GM12878 (cell line): ENCODE measurements around the gene PDE6D. TPM values are rescaled to one million over a fixed set of nuclear protein-coding genes. Genes with fewer than 3 reads are reported as not detected.

ENCODE experiments used
- ATAC-seq: fragments of 200-7000 bp; cut with Tn5 transposase; 3 replicates; pipeline ENCODE4 v1.9.1; 2020; ENCODE audit warnings: mild to moderate bottlenecking, moderate library complexity
- BruUV-seq: library from RNA; stranded (reverse); fragments of 400-500 nt; replicated peaks from 2 replicates; lab custom pipeline; 2021; lab: Mats Ljungman, UMichigan
- CTCF ChIA-PET: fragments of 300-600 bp; sonication (Branson Sonifier 250); formaldehyde crosslinking; extraction: SDS; loops from one replicate; lab custom pipeline; 2021; ENCODE audit warnings: inconsistent platforms; lab: Yijun Ruan, JAX
- POLR2A ChIA-PET: fragments of 350-600 bp; formaldehyde crosslinking; extraction: SDS; loops from one replicate; lab custom pipeline; 2021; ENCODE audit warnings: inconsistent platforms; lab: Charles Lee
- RAD21 ChIA-PET: fragments of 300-600 bp; sonication (Branson Sonifier 250); formaldehyde crosslinking; loops from one replicate; lab custom pipeline; 2023; ENCODE audit warnings: antibody characterized with exemption; ENCODE audit not compliant: unreplicated experiment; lab: Charles Lee
- SMC1A ChIA-PET: fragments of 300-600 bp; sonication (Branson Sonifier 250); formaldehyde crosslinking; loops from one replicate; lab custom pipeline; 2023; ENCODE audit not compliant: unreplicated experiment, uncharacterized antibody; lab: Charles Lee
- DNase-seq: peaks from one replicate; pipeline ENCODE4 v3.0.0-alpha.2; 2011; ENCODE audit warnings: low read depth, low spot score
- FAIRE-seq: peaks from 3 replicates; lab custom pipeline; 2011; peaks lifted over from hg19 to GRCh38; lab: Jason Lieb, UNC
- H2AFZ ChIP-seq: 2 replicates; pipeline ENCODE4 v1.6.0; 2011; ENCODE audit warnings: low read depth, low read length, control low read depth; ENCODE audit not compliant: control insufficient read depth
- H3K27ac ChIP-seq: 2 replicates; pipeline ENCODE4 v1.5.1; 2011; ENCODE audit warnings: control low read depth; ENCODE audit not compliant: control insufficient read depth, insufficient read depth
- H3K27me3 ChIP-seq, 2 experiments: replicated peaks in 1 of 2; 2 replicates each; pipeline versions ENCODE4 v1.6.0 to v1.6.1; 2011; ENCODE audit warnings: low read length in 1 of 2; ENCODE audit not compliant: control insufficient read depth in 2 of 2, insufficient read depth in 2 of 2
- H3K36me3 ChIP-seq, 2 experiments: 2 replicates each; pipeline ENCODE4 v1.5.1; 2011; ENCODE audit warnings: low read length in 1 of 2; ENCODE audit not compliant: control insufficient read depth in 2 of 2, insufficient read depth in 2 of 2
- H3K4me1 ChIP-seq: 2 replicates; pipeline ENCODE4 v1.6.1; 2011; ENCODE audit warnings: mild to moderate bottlenecking, low read length, moderate library complexity, mixed read lengths; ENCODE audit not compliant: control insufficient read depth, insufficient read depth
- H3K4me2 ChIP-seq: 2 replicates; pipeline ENCODE4 v1.6.0; 2011; ENCODE audit warnings: control low read depth; ENCODE audit not compliant: control insufficient read depth, insufficient read depth
- H3K4me3 ChIP-seq: fragments of 200-600 bp; sonication (generic); 2 replicates; pipeline ENCODE4 v1.5.1; 2016
- H3K79me2 ChIP-seq: 2 replicates; pipeline ENCODE4 v1.6.0; 2011; ENCODE audit warnings: low read length; ENCODE audit not compliant: control insufficient read depth, insufficient read depth
- H3K9ac ChIP-seq: 2 replicates; pipeline ENCODE4 v1.8.0; 2011; ENCODE audit warnings: low read length, control low read depth, mixed read lengths; ENCODE audit not compliant: control insufficient read depth, insufficient read depth
- H3K9me3 ChIP-seq: replicated peaks from 3 replicates; pipeline ENCODE4 v1.5.1; 2011; ENCODE audit warnings: mild to moderate bottlenecking, low read length; ENCODE audit not compliant: control insufficient read depth, insufficient read depth
- H4K20me1 ChIP-seq: 2 replicates; pipeline ENCODE4 v1.6.0; 2011; ENCODE audit not compliant: control insufficient read depth, insufficient read depth
- ATF7 ChIP-seq: fragments of 450-650 bp; IDR thresholded peaks from 2 replicates; pipeline ENCODE4 v1.6.1; 2016; ENCODE audit warnings: low read depth, mild to moderate bottlenecking
- BHLHE40 ChIP-seq, 2 experiments: fragments of 450-650 bp in 1 of 2; IDR thresholded peaks; 2 replicates each; pipeline ENCODE4 v1.6.1; 2011 to 2017; ENCODE audit warnings: low read depth in 2 of 2, borderline replicate concordance in 1 of 2, improper control_type of control experiment in 1 of 2, low read length in 1 of 2, mild to moderate bottlenecking in 1 of 2
- BMI1 ChIP-seq: fragments of 450-650 bp; IDR thresholded peaks from 2 replicates; pipeline ENCODE4 v1.6.1; 2016; ENCODE audit warnings: mild to moderate bottlenecking, moderate library complexity, borderline replicate concordance
- FOS ChIP-seq: IDR thresholded peaks from 3 replicates; pipeline ENCODE4 v1.6.1; 2011; ENCODE audit warnings: borderline replicate concordance; ENCODE audit not compliant: insufficient read length; ENCODE audit errors: extremely low read depth
- NFYB ChIP-seq: IDR thresholded peaks from 2 replicates; pipeline ENCODE4 v1.6.1; 2011; ENCODE audit warnings: low read depth, mild to moderate bottlenecking, low read length, improper control_type of control experiment, moderate library complexity; ENCODE audit not compliant: insufficient read depth
- POLR2A ChIP-seq: IDR thresholded peaks from 2 replicates; pipeline ENCODE4 v1.6.1; 2011; ENCODE audit warnings: low read depth, mild to moderate bottlenecking, low read length
- RCOR1 ChIP-seq: conservative IDR thresholded peaks from 2 replicates; pipeline ENCODE4 v1.6.1; 2012; ENCODE audit warnings: low read depth, low read length, improper control_type of control experiment
- RELA ChIP-seq: fragments of 450-650 bp; IDR thresholded peaks from 2 replicates; pipeline ENCODE4 v1.8.0; 2014; ENCODE audit warnings: borderline replicate concordance; ENCODE audit not compliant: partially characterized antibody
- SP1 ChIP-seq: IDR thresholded peaks from one replicate; pipeline ENCODE4 v1.6.1; 2011; ENCODE audit warnings: low read depth, low read length
- USF2 ChIP-seq: IDR thresholded peaks from 2 replicates; pipeline ENCODE4 v1.6.1; 2011; ENCODE audit warnings: low read depth, low read length, improper control_type of control experiment, borderline replicate concordance
- WGBS: methylation state at CpG from one replicate; pipeline ENCODE4 v1.1.6; 2016; ENCODE audit warnings: low lambda C conversion rate; ENCODE audit not compliant: insufficient replicate concordance, insufficient coverage; ENCODE audit errors: missing lambda C conversion rate; 5-methylcytosine and 5-hydroxymethylcytosine counted together
- in situ Hi-C: fragments of 300-500 bp; cut with MboI; formaldehyde crosslinking; loops from 9 replicates; pipeline ENCODE4 v1.14.3; 2018; ENCODE audit warnings: mixed read lengths
- intact Hi-C: fragments of 100-400 bp; cut with micrococcal nuclease; formaldehyde crosslinking; loops from one replicate; pipeline ENCODE4 v1.14.2; 2022; ENCODE audit not compliant: unreplicated experiment
- polyA plus RNA-seq, 11 experiments: library from polyadenylated mRNA; depleted of rRNA in 4 of 11; unstranded in 6 of 11; stranded (reverse) in 5 of 11; fragments of >200 nt; fragmentation: Nextera tagmentation in 4 of 11; fragmentation: Illumina TruSeq in 1 of 11; extraction: Ambion mirVana in 4 of 11; extraction: Trizol in 1 of 11; gene quantifications; 1 replicate in 1 of 11; 2 replicates in 10 of 11; pipeline versions ENCODE4 v1.2.1 to v1.2.3, GENCODE V29; 2011 to 2016; ENCODE audit warnings: inconsistent platforms in 2 of 11, missing spikeins in 2 of 11, low read depth in 1 of 11
- total RNA-seq, 4 experiments: library from RNA; depleted of rRNA in 3 of 4; stranded (reverse); fragments of >200 nt in 3 of 4; fragmentation: Illumina TruSeq in 1 of 4; extraction: Trizol in 1 of 4; gene quantifications; 2 replicates each; pipeline versions ENCODE4 v1.2.1 to v1.2.3, GENCODE V29; 2013 to 2021
- TF ChIP-seq, protein P1 (sequence below): fragments of 450-650 bp; formaldehyde crosslinking; IDR thresholded peaks from 2 replicates; pipeline ENCODE4 v1.5.0; 2022; ENCODE audit warnings: mild to moderate bottlenecking, missing genetic modification characterization
- TF ChIP-seq, protein P2 (sequence below): IDR thresholded peaks from 2 replicates; pipeline ENCODE4 v1.6.1; 2011; ENCODE audit warnings: low read depth, mild to moderate bottlenecking, low read length, moderate library complexity, borderline replicate concordance; ENCODE audit errors: extremely low read depth
- TF ChIP-seq, protein P3 (sequence below): fragments of 450-650 bp; IDR thresholded peaks from 2 replicates; pipeline ENCODE4 v1.6.1; 2017; ENCODE audit warnings: low read depth, mild to moderate bottlenecking, moderate library complexity

PDE6D gene
- total and polyA plus RNA-seq, 10 of the 15 experiments (the other 5 are each of a cell fraction or from before 2014, with no cell fraction given): 8.2 to 69.4 (median 56.2) TPM

DNA sequence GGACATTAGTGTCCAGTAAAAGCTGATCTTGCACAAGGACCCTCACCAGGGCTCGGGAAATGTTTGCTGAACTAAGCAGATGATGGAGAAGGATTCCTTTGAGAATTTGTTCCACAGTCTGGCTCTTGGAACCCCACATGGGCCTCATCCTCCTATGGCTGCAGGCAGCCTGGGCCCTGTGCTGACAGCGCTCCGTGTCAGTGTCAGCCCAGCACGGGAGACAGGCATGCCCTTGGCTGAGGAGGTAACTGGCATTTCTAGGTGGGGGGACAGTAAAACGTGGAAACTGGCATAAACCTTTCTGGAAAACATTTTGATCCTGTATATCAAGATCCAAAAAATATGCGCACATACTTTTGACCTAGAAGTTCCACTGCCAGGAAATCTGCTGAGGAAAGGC is 62.3 kb downstream of the PDE6D start (continued):
- TF ChIP-seq BMI1 (no peak), ATF7 (no peak), RCOR1 (no peak)
- TF ChIP-seq, protein P1, sequence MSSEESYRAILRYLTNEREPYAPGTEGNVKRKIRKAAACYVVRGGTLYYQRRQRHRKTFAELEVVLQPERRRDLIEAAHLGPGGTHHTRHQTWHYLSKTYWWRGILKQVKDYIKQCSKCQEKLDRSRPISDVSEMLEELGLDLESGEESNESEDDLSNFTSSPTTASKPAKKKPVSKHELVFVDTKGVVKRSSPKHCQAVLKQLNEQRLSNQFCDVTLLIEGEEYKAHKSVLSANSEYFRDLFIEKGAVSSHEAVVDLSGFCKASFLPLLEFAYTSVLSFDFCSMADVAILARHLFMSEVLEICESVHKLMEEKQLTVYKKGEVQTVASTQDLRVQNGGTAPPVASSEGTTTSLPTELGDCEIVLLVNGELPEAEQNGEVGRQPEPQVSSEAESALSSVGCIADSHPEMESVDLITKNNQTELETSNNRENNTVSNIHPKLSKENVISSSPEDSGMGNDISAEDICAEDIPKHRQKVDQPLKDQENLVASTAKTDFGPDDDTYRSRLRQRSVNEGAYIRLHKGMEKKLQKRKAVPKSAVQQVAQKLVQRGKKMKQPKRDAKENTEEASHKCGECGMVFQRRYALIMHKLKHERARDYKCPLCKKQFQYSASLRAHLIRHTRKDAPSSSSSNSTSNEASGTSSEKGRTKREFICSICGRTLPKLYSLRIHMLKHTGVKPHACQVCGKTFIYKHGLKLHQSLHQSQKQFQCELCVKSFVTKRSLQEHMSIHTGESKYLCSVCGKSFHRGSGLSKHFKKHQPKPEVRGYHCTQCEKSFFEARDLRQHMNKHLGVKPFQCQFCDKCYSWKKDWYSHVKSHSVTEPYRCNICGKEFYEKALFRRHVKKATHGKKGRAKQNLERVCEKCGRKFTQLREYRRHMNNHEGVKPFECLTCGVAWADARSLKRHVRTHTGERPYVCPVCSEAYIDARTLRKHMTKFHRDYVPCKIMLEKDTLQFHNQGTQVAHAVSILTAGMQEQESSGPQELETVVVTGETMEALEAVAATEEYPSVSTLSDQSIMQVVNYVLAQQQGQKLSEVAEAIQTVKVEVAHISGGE (CRISPR knock-in tag): no peak

DNA sequence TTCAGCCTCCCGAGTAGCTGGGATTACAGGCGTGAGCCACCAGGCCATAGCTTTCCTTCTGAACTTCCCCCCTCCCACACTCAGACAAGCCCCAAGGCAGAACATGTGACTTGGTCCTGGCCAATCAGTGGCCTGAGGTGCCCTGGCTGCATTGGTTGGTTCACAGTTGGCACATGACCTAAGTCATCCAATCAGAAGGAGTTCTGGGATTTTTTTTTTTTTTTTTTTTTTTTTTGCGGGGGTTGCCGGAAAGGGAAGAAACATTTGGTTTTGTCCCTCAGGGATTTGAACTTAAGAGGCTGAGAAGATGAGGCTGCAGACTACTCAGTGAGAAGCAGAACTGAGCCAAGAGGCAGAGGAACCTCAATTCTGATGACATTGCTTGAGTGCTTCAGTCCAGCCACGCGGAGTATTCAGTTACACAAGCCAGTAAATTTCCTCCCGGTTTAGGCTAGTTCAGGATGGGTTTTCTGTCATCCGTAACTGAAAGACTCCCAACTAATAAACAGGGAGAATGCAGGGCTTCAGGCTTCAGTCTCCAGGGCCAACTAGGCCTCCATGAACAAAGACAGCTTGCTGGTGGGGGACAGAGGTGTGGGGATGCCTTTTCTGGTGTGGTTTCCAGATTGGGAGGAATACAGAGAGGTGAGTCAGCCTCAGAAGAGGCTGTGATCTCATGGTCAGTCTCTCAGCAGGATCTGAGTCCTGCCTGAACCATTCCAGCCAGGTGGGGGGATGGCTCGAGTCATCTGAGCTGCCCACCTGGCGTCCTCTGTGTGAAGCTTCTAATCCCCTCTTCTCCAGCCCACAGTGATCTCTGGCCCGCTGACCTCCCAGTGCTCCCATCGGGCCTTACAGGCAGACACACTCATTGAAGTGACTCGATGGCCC is 63.6 kb downstream of the PDE6D start:
- H3K4me1 ChIP-seq: peaks cover 30% of the 10 kb centered on the region
- peaks cover under 1% of the 10 kb centered on the region; the same call in 1 of the 2 replicates for H4K20me1 ChIP-seq
- CTCF ChIA-PET: interaction anchor here (0.8 to 11.8 kb wide), 14 partner anchors 7 to 156 kb away, joined by 3 to 811 read pairs (median 16); partner anchors contain the start of gene PTMA
- WGBS: 42% methylated on average over 12 of the region's 13 CpGs
- H2AFZ ChIP-seq: peak overlapping the region; percentile 72
- POLR2A ChIA-PET: interaction anchor here (0.7 to 7.3 kb wide), 6 partner anchors 9 to 520 kb away, joined by 3 to 102 read pairs (median 6); partner anchors contain the start of gene PTMA
- no TSS peak for BruUV-seq
- H3K4me3 ChIP-seq: 0 out of 2 replicates have a peak overlapping the region, but pooled peaks have one; percentile 33
- H3K9ac ChIP-seq: peak overlapping the region; percentile 64
- peak overlapping the region; percentile 68 for H3K27ac ChIP-seq
- peak; percentile 53 for DNase-seq
- H3K79me2 ChIP-seq: peaks cover 3% of the 10 kb centered on the region
- no peaks in the 10 kb centered on the region for H3K9me3 ChIP-seq
- H3K27me3 ChIP-seq: no peaks in the 10 kb centered on the region
- peak overlapping the region; percentile 38; the same call in 1 of the 2 replicates for H3K4me2 ChIP-seq
- RAD21 ChIA-PET: interaction anchor here (0.6 to 11.7 kb wide), 3 partner anchors 35 to 105 kb away, joined by 3 to 463 read pairs (median 124); no protein-coding TSS in a partner anchor
- intact Hi-C loops (loop anchor here (1.0 kb wide), 1 partner anchor 154 kb away; no protein-coding TSS in a partner anchor), in situ Hi-C loops (loop anchor here (5.0 kb wide), 2 partner anchors 40 to 110 kb away; no protein-coding TSS in a partner anchor)
- no peak for FAIRE-seq
- H3K36me3 ChIP-seq: peaks cover 0 to 14% of the 10 kb centered on the region in 2 experiments; a peak in 3 of 4 replicates
- SMC1A ChIA-PET: interaction anchor here (0.7 to 16.5 kb wide), 7 partner anchors 30 to 116 kb away, joined by 3 to 343 read pairs (median 3); no protein-coding TSS in a partner anchor
- peak; percentile 13; the same call in 2 of the 3 replicates for ATAC-seq
- TF ChIP-seq BHLHE40 (IDR thresholded peaks at IDR 0.05; ENCODE audit: borderline replicate concordance in 1 of 2, low read depth in 2 of 2, low read length in 1 of 2) (no peak), RELA (no peak), USF2 (peak; percentile 55), FOS (peak; percentile 29), SP1 (peak; percentile 69), POLR2A (peak; percentile 60), NFYB (peak; percentile 93)
- TF ChIP-seq, protein P2, sequence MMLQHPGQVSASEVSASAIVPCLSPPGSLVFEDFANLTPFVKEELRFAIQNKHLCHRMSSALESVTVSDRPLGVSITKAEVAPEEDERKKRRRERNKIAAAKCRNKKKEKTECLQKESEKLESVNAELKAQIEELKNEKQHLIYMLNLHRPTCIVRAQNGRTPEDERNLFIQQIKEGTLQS: peak; percentile 70; the same call in 1 of the 2 replicates
- TF ChIP-seq, protein P3, sequence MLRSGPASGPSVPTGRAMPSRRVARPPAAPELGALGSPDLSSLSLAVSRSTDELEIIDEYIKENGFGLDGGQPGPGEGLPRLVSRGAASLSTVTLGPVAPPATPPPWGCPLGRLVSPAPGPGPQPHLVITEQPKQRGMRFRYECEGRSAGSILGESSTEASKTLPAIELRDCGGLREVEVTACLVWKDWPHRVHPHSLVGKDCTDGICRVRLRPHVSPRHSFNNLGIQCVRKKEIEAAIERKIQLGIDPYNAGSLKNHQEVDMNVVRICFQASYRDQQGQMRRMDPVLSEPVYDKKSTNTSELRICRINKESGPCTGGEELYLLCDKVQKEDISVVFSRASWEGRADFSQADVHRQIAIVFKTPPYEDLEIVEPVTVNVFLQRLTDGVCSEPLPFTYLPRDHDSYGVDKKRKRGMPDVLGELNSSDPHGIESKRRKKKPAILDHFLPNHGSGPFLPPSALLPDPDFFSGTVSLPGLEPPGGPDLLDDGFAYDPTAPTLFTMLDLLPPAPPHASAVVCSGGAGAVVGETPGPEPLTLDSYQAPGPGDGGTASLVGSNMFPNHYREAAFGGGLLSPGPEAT: no peak
